GM11168 (cell line): ENCODE results near the gene LMNTD1.
"Not testable (repeated sequence)": the region's sequence is repeated elsewhere in the genome, so short reads cannot be mapped to it uniquely, and the experiment has no call there.

Experiments
- in situ Hi-C: fragments of 300-500 bp; cut with MboI; formaldehyde crosslinking; loops from one replicate; pipeline ENCODE4 v1.12.0; 2022; ENCODE audit warnings: low sequenced_read_pairs; ENCODE audit not compliant: unreplicated experiment

The LMNTD1 gene

DNA sequence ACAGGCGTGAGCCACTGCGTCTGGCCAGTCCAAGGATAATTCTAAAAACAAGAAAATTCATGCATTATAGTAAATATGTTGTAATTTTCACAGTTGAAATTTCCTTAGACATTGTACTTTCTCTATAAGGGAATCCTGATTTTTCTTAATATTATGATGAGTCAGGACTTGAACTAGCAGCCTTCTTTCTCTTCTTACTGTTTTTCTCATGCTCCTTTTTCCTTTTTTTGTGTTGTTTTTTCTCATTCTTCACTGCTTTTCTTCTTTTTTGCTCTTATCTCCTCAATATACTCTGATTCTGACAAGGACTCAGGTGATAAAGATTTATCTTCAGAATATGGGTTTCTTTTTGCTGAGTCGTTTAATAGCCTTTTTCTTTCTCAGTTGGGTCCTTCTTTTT lies 117.7 kb downstream of the LMNTD1 start:
- in situ Hi-C loops, result no loop called here

DNA sequence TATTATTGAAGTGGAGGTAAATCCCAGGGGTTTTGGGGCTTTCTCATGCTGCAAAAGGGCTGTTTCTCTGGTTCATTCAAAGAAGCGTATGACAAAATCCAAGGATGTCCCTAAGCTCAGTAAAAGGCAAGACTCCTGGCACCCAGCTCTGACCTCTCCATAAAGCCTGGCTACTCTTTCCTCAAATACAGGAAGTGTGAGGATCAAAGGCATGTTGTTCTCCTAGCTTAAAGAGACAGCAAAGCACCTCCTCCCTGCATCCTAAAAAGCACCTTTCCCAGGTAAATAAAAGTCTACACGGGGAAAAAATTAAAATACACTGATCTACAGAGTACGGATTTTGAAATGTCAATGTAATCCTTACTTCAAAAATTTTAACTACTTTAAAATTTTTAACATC lies 118.6 kb downstream of the LMNTD1 start:
- in situ Hi-C loops, result no loop called here

DNA sequence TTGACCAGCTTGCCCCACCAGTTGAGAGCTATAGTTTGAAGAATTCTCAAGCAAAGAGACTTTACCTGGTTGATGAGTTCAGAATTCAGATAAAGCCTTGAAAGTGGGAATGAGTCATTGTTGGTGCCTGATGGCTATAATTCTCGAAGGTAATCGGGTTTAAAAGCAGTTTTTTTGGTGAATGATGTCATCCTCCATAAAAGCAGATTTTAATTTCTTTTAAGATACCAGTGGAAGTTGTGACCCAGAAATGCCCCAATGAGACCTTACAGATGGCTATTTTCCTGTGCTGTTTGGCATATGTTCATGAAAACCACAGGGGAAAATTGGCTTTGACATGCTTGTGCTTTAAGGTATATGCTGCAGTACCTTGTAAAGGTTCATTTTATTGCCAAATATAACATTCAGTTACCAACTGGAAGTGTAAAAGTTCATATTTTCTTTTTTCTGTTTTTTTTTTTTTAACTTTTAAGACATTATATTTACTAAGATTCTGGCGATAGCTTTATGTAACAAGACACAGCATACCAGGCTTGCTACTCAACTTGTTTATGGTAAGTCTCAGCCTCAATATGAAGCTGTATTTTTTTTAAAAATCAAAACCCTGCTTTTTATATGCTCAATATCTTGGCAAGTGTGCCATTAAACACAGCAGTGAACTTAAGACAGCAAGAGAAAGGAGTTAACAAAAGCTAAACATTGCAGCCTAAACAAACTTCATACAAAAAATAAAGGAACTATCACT lies 119.3 kb downstream of the LMNTD1 start:
- in situ Hi-C loops, result no loop called here

DNA sequence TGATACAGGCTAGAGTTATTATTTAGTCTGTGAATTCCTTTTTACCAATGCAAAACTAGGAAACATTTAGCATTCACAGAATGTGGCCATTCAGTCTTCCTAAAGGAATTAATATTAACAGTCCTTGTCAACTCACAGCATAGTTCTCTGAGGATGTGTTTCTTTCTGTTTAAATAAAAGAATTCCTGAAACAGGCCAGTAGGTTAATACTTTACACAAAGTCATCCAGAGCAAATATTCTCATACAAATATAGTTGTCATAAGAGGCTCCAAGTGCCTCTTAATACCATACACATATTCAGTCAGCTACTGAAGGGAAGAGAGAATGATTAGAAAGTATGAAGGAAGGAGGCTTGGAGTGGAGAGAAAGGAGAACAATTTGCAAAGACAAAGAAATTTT lies 120.1 kb downstream of the LMNTD1 start:
- in situ Hi-C loops, result no loop called here

DNA sequence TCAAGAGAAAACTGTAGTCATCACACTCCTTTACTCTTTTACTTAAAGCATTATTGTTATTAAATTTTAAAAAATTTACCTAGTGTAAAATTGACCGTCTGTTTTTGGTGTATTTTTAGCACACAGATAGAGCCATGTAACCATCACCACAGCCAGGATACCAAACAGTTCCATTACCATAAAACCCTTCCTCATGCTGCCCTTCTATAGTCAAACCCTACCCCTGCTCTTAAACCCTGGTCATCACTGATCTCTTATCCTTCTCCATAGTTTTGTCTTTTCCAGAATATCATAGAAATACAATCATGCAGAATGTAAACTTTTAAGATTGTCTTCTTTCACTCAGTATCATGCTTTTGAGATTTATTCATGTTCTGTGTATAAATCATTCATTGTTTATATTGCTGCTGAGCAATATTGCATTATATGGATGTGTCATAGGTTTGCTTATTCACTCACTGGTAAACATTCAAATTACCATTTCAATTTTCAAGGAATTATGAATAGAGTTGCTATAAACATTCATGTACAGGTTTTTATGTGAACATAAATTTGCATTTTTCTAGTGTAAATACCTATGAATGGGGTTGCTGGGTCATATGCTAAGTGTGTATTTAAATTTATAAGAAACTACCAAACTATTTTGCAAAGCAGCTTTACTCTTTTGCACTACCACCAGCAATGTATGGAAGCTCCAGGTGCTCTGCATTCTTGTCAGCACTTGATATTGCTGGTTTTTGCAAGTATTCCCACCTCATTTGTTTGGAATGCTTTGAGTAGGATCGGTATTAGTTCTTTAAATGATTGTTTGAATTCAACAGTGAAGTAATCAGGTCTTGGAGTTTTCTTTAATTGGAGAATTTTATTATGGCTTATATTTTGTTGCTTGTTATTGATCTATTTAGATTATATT lies 125.5 kb downstream of the LMNTD1 start:
- in situ Hi-C loops, result no loop called here

DNA sequence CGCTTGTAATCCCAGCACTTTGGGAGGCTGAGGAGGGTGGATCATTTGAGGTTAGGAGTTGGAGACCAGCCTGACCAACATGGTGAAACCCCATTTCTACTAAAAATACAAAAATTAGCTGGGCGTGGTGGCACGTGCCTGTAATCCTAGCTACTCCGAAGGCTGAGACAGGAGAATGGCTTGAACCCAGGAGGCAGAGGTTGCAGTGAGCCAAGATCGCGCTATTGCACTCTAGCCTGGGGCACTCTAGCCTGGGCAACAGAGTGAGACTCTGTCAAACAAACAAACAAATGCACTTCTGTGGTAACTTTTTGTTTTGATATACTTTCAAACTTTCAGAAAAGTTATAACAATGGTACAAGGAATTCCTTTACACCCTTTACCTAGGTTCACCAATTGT lies 126.3 kb downstream of the LMNTD1 start:
- in situ Hi-C loops, result not testable (repeated sequence)
